SK-N-SH (cell line): ENCODE results near the gene PRR18.

Source experiments
- CTCF ChIP-seq: fragments of 200-600 bp; sonication (generic); IDR thresholded peaks from 2 replicates; pipeline ENCODE4 v1.6.1; 2017; ENCODE audit warnings: antibody characterized with exemption, mild to moderate bottlenecking, moderate library complexity
- EP300 ChIP-seq, 2 experiments: IDR thresholded peaks; 2 replicates each; pipeline versions ENCODE4 v1.4.0 to v1.6.1; 2012; ENCODE audit warnings: borderline replicate concordance in 1 of 2, low read depth in 1 of 2, low read length in 1 of 2
- FOXM1 ChIP-seq: IDR thresholded peaks from 2 replicates; pipeline ENCODE4 v1.4.0; 2012; ENCODE audit warnings: low read depth, mild to moderate bottlenecking
- POLR2AphosphoS5 ChIP-seq: IDR thresholded peaks from 2 replicates; pipeline ENCODE4 v1.6.1; 2012; ENCODE audit warnings: low read depth, low read length
- RCOR1 ChIP-seq: fragments of 150-350 bp; IDR thresholded peaks from 2 replicates; pipeline ENCODE4 v1.6.1; 2017; ENCODE audit warnings: antibody characterized with exemption, low read length
- REST ChIP-seq: IDR thresholded peaks from 2 replicates; pipeline ENCODE4 v1.6.1; 2012; ENCODE audit warnings: mild to moderate bottlenecking, low read depth, low read length, moderate library complexity
- TAF1 ChIP-seq: IDR thresholded peaks from 2 replicates; pipeline ENCODE4 v1.6.1; 2012; ENCODE audit warnings: low read depth, mild to moderate bottlenecking, low read length, moderate library complexity, borderline replicate concordance
- ZBTB33 ChIP-seq: IDR thresholded peaks from 2 replicates; pipeline ENCODE4 v1.4.0; 2012; ENCODE audit warnings: low read depth, borderline replicate concordance

- TF ChIP-seq CTCF, result no peak
- no peak for TF ChIP-seq ZBTB33
- no peak for TF ChIP-seq FOXM1
- TF ChIP-seq TAF1, result no peak
- TF ChIP-seq EP300 (IDR thresholded peaks at IDR 0.05; ENCODE audit: borderline replicate concordance in 1 of 2, low read depth in 1 of 2, low read length in 1 of 2), result no peak
- TF ChIP-seq POLR2AphosphoS5, result no peak
- TF ChIP-seq REST, result no peak
- no peak for TF ChIP-seq RCOR1
Observed at GRCh38 chr6:166271376-166271765, 36.8 kb downstream of the PRR18 start.
